Measurements from ENCODE around the gene ELL. TPM values are rescaled to one million over a fixed set of nuclear protein-coding genes. Genes with fewer than 3 reads are reported as not detected.

ELL gene
- total RNA-seq, 1 experiment from 2014 or later: 22.9 TPM

DNA sequence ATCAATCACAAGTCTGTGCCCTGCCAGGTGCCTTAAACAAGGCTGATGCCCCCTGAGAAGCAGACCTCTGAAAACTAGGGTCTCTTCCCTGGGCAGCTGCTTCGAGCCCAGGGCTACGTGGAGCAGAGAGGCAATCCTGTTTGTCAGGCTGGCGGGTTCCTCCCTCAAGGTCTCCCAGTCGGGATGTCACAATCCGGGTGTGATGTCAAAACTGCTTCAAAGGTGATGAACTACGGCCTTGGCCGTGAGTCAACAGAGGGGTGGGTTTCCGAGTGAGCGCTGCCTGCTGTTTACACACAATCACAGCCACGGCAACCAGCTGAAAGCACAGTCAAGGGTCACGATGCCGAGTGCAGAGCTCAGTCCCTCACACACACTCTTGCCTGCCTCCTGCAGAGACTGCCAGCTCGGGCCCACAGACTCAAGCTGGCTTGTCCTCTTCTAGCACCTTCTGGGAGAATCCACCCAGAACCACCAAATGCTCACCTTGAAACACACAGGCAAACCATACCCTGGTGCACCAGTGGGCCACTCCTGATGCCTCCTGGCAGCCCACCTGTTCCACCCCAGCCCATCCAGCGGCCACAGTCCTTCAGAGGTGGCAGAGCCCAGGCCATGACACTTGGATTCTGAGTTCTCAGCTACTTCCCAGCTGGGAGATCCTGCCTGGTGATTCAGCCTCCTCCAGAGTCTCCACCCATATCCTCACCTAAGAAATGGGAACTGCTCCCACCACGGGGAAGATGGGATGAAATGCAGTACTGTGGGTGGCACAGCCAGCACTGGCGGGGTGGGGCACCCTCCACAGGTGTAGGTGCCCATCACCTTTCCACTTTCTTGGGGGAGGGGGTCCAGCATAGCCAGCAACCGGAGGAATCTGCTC lies 6.8 kb downstream of the ELL start:
- RAD21 ChIA-PET (ENCODE audit: low non-redundant PET in 1 of 2, low total read pairs in 2 of 2, uncharacterized antibody in 2 of 2, unreplicated experiment in 2 of 2): no interaction called here
- DNase-seq (ENCODE audit: low read depth, low spot score): no peak
- H3K27me3 ChIP-seq (ENCODE audit: insufficient read depth, low read length): no peaks in the 10 kb centered on the region
- no peak overlapping the region for H3K4me3 ChIP-seq (replicated peaks in 1 of 2; ENCODE audit: low read depth in 1 of 2, low read length in 2 of 2)
- 0 out of 2 replicates have a peak, but pooled peaks cover 2% of the 10 kb centered on the region for H4K20me1 ChIP-seq (ENCODE audit: insufficient read depth)
- no peaks in the 10 kb centered on the region for H3K9me2 ChIP-seq (ENCODE audit: insufficient read depth)
- no peak overlapping the region for H3K4me2 ChIP-seq (ENCODE audit: low read length)
- no peak overlapping the region for H2AFZ ChIP-seq (ENCODE audit: low read depth, low read length, poor library complexity, severe bottlenecking)
- H3K27ac ChIP-seq (ENCODE audit: low read depth, low read length): no peak overlapping the region
- H3K4me1 ChIP-seq (ENCODE audit: control insufficient read depth in 1 of 2, insufficient read depth in 2 of 2, low read length in 2 of 2): peaks cover 14 to 23% of the 10 kb centered on the region in 2 experiments
- intact Hi-C loops (cut with micrococcal nuclease): no loop called here
- TF ChIP-seq JUND (IDR thresholded peaks at IDR 0.05) (no peak), SRF (IDR thresholded peaks at IDR 0.05; ENCODE audit: low read depth) (no peak), CBX3 (IDR thresholded peaks at IDR 0.05; ENCODE audit: low read depth) (no peak), POLR2A (IDR thresholded peaks at IDR 0.05; ENCODE audit: borderline replicate concordance, extremely low read depth, insufficient read depth, insufficient read length) (no peak)
- POLR2A ChIA-PET: no interaction called here
- H3K9me3 ChIP-seq (ENCODE audit: control insufficient read depth in 1 of 2, insufficient read depth in 1 of 2, low read depth in 1 of 2, low read length in 2 of 2): no peaks in the 10 kb centered on the region
- no peaks in the 10 kb centered on the region; a peak in 2 of 4 replicates for H3K36me3 ChIP-seq (ENCODE audit: control insufficient read depth in 1 of 2, insufficient read depth in 2 of 2, low read length in 2 of 2)
- BruUV-seq (replicated peaks): no TSS peak
- peaks cover 93% of the 10 kb centered on the region for H3K79me2 ChIP-seq (ENCODE audit: insufficient read depth, low read length)
- no peak overlapping the region for H3K9ac ChIP-seq (ENCODE audit: low read length)
- CTCF ChIA-PET: no interaction called here
- ATAC-seq: no peak

DNA sequence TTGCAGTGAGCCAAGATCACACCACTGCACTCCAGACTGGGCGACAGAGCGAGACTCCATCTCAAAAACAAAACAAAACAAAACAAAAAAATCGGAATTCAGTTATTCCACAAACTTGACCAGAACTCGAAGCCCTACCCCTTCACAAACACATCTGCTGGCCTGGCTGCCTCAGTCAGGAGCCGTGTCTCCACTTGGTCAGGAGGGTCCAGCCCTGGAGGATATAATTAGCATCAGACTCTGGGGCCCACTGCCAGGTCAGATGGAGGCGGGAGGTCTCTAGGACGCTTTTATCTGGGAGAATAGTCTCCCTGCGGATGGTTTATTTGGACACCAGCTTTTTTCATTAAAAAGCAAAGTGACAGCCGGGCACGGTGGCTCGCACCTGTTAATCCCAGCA lies 8.0 kb downstream of the ELL start:
- H3K9ac ChIP-seq (ENCODE audit: low read length): no peak overlapping the region
- peaks cover 7 to 16% of the 10 kb centered on the region in 2 experiments; a peak in 2 of 4 replicates for H3K4me1 ChIP-seq (ENCODE audit: control insufficient read depth in 1 of 2, insufficient read depth in 2 of 2, low read length in 2 of 2)
- H3K4me3 ChIP-seq (replicated peaks in 1 of 2; ENCODE audit: low read depth in 1 of 2, low read length in 2 of 2): no peak overlapping the region
- ChIA-PET CTCF (no interaction called here), RAD21 (ENCODE audit: low non-redundant PET in 1 of 2, low total read pairs in 2 of 2, uncharacterized antibody in 2 of 2, unreplicated experiment in 2 of 2) (interaction anchor here in 1 of 2 experiments (0.7 kb wide), 1 partner anchor 58 kb away, joined by 3 read pairs; the partner anchor contains the start of gene UBA52), POLR2A (no interaction called here)
- no peaks in the 10 kb centered on the region; a peak in 2 of 4 replicates for H3K36me3 ChIP-seq (ENCODE audit: control insufficient read depth in 1 of 2, insufficient read depth in 2 of 2, low read length in 2 of 2)
- H3K4me2 ChIP-seq (ENCODE audit: low read length): no peak overlapping the region
- H3K9me3 ChIP-seq (ENCODE audit: control insufficient read depth in 1 of 2, insufficient read depth in 1 of 2, low read depth in 1 of 2, low read length in 2 of 2): no peaks in the 10 kb centered on the region
- no peak overlapping the region for H3K27ac ChIP-seq (ENCODE audit: low read depth, low read length)
- no peak for ATAC-seq
- no peaks in the 10 kb centered on the region for H3K27me3 ChIP-seq (ENCODE audit: insufficient read depth, low read length)
- H4K20me1 ChIP-seq (ENCODE audit: insufficient read depth): 0 out of 2 replicates have a peak, but pooled peaks cover 2% of the 10 kb centered on the region
- no peak for DNase-seq (ENCODE audit: low read depth, low spot score)
- no TSS peak for BruUV-seq (replicated peaks)
- intact Hi-C loops (cut with micrococcal nuclease): no loop called here
- H3K9me2 ChIP-seq (ENCODE audit: insufficient read depth): no peaks in the 10 kb centered on the region
- H3K79me2 ChIP-seq (ENCODE audit: insufficient read depth, low read length): peaks cover 93% of the 10 kb centered on the region
- H2AFZ ChIP-seq (ENCODE audit: low read depth, low read length, poor library complexity, severe bottlenecking): no peak overlapping the region
- TF ChIP-seq, protein P1, sequence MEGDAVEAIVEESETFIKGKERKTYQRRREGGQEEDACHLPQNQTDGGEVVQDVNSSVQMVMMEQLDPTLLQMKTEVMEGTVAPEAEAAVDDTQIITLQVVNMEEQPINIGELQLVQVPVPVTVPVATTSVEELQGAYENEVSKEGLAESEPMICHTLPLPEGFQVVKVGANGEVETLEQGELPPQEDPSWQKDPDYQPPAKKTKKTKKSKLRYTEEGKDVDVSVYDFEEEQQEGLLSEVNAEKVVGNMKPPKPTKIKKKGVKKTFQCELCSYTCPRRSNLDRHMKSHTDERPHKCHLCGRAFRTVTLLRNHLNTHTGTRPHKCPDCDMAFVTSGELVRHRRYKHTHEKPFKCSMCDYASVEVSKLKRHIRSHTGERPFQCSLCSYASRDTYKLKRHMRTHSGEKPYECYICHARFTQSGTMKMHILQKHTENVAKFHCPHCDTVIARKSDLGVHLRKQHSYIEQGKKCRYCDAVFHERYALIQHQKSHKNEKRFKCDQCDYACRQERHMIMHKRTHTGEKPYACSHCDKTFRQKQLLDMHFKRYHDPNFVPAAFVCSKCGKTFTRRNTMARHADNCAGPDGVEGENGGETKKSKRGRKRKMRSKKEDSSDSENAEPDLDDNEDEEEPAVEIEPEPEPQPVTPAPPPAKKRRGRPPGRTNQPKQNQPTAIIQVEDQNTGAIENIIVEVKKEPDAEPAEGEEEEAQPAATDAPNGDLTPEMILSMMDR (IDR thresholded peaks at IDR 0.05 in 2 of 3, conservative IDR thresholded peaks at IDR 0.05 in 1 of 3; ENCODE audit: borderline replicate concordance in 1 of 3, insufficient read depth in 1 of 3, low read depth in 2 of 3, low read length in 2 of 3): no peak
- TF ChIP-seq REST (IDR thresholded peaks at IDR 0.05; ENCODE audit: low read depth): no peak
- no peak for TF ChIP-seq YY1 (IDR thresholded peaks at IDR 0.05; ENCODE audit: extremely low read depth, insufficient replicate concordance, low read depth, low read length)
- TF ChIP-seq EZH2 (IDR thresholded peaks at IDR 0.05): no peak
- no peak for TF ChIP-seq EGR1 (IDR thresholded peaks at IDR 0.05; ENCODE audit: low read depth)
- no peak for TF ChIP-seq ZFX (IDR thresholded peaks at IDR 0.05)
- TF ChIP-seq, protein P2, sequence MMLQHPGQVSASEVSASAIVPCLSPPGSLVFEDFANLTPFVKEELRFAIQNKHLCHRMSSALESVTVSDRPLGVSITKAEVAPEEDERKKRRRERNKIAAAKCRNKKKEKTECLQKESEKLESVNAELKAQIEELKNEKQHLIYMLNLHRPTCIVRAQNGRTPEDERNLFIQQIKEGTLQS (IDR thresholded peaks at IDR 0.05): no peak
- TF ChIP-seq POLR2A (IDR thresholded peaks at IDR 0.05; ENCODE audit: borderline replicate concordance, extremely low read depth, insufficient read depth, insufficient read length): no peak
- no peak for TF ChIP-seq RAD21 (IDR thresholded peaks at IDR 0.05; ENCODE audit: low read depth)
- TF ChIP-seq TCF7L2 (IDR thresholded peaks at IDR 0.05; ENCODE audit: borderline replicate concordance, extremely low read depth, insufficient read depth, insufficient read length): no peak
- TF ChIP-seq CBX3 (IDR thresholded peaks at IDR 0.05; ENCODE audit: low read depth): no peak
